Measurements from ENCODE around the gene SOD3.

SOD3 gene

GRCh38 chr4:24794916-24795665 lies at the start of gene SOD3:
Gene SOD3, plus strand, starts transcription at chr4:24795573. Its CDS starts 3,949 bp downstream, at chr4:24799522.
- DNase-seq (ENCODE audit: low read depth in 3 of 3), result no peak

- DNase-seq (ENCODE audit: low read depth in 3 of 3), result no peak
Observed at GRCh38 chr4:24747234-24747975, 48.0 kb upstream of the SOD3 start.

DNA sequence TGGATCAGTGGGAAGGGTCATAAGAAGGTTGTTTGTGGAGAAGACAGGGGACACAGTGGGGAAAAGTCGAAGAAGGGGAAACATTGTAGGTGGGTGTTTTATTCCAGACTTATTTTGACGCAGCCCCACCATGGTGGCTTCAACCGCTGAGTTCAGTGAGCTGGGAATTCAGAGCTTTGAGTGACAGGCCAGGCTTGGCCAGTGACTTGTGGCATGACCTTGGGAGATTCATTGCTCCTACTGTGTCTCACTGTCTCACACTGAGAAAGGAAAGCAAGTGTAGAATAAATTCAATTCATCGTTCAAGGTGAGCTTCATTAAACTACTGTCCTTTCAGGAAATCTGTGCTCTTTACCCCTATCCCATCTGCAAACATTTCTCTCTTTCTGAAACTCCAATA lies 47.4 kb upstream of the SOD3 start:
- DNase-seq (ENCODE audit: low read depth in 3 of 3), result no peak

DNA sequence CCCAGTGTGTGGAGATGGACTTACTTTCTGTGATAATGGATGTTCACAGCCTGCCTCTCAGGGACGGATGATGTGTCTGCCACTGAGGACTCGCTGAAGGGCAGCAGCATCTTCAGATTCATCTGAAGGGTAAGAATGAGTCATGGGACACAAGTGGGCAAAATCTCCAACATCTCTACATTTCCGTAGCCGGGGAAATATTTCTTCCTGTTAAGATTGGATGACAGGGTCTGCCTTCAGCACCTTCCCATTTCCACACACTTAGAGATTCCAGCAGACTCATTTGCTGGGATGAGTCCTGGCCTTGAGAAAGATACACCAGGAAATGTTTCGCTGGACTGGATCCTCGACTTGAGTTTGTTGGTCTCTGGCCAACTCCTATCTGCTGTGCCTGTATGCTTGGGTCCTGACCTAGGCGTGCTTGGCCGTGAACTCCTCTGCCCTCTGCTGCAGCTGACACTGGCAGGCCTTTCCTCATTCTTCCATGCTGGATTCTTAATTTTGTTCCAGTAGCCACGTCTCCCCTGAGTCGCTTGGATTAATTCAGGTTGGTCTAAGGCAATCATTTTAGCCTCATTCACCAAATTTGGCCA lies 46.5 kb upstream of the SOD3 start:
- no peak for DNase-seq (ENCODE audit: low read depth in 3 of 3)

GRCh38 chr4:24750106-24750505 lies 45.3 kb upstream of the SOD3 start:
- no peak for DNase-seq (ENCODE audit: low read depth in 3 of 3)

GRCh38 chr4:24751926-24752539 lies 43.3 kb upstream of the SOD3 start:
- DNase-seq (ENCODE audit: low read depth in 3 of 3), result no peak

- DNase-seq (ENCODE audit: low read depth in 3 of 3), result no peak
Observed at GRCh38 chr4:24753519-24753918, 41.9 kb upstream of the SOD3 start.

- DNase-seq (ENCODE audit: low read depth in 3 of 3), result no peak
Observed at GRCh38 chr4:24754571-24754970, 40.8 kb upstream of the SOD3 start.

GRCh38 chr4:24763631-24764297 lies 31.6 kb upstream of the SOD3 start:
- no peak for DNase-seq (ENCODE audit: low read depth in 3 of 3)

DNA sequence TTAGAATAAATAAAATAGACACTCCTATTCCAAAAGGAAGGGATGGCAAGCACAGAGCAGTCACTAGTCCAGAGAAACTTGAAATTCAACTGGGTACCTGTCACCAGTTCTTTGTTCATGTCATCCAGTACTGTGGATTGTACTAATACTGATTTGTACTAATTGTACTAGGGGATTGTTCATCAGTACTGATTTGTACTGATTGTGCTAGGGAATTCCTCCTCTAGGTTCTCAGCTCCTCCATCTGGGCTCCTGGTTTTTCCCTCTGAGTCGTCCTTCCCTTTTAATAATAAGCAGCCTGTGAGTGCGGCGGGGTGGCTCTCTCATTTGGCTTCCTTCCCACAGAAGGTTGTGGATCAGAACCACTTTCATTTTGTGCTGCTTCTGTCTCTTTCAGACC lies 31.0 kb upstream of the SOD3 start:
- DNase-seq (ENCODE audit: low read depth in 3 of 3), result no peak

DNA sequence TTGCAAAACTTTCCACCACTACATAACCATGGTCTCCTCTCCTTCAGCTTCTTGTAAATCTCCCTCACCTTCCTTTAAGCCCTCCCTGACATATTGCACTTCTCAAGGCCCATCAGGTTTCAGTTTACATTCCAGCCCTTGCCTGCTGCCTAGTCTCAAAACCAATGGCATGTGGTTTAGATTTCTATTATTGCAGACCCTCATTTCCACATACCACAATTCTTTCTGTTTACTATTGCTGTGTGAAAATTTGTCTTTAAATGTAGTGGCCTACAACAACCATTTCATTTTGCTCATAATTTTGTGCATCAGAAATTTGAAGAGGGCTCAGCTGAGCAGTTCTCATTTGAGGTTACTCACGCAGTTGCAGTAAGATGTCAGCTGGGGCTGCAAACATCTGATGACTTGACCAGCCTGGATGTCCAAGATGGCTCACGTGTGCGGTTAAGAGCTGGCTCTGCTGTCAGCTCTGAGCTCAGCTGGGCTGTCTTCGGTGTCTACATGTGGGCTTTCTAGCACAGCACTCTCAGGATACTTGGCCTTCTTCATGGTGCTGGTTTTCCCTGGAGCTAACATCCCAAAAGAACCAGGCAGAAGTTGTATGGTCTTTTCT lies 29.9 kb upstream of the SOD3 start:
- no peak for DNase-seq (ENCODE audit: low read depth in 3 of 3)

GRCh38 chr4:24768006-24768405 lies 27.4 kb upstream of the SOD3 start:
- DNase-seq (ENCODE audit: low read depth in 3 of 3), result no peak

DNA sequence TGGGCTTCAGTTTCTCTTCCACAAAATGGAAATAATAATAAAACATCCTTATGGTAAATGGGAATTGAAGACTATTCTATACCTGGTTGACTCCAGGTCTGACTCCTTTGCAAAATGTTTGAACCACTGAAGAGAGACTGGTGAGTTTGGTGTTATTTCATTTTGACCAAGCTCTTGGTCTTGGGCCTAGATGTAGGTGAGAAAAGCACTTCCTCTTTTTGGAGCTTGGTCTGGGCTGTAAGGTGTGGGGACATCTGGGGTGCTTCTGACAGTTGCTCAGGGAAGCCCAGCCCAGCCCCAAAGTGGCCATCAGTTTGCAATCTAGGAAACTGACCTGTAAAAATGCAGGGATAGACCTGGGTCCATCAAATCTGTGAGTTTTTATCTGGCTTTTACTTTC lies 26.8 kb upstream of the SOD3 start:
- DNase-seq (ENCODE audit: low read depth in 3 of 3), result no peak

DNA sequence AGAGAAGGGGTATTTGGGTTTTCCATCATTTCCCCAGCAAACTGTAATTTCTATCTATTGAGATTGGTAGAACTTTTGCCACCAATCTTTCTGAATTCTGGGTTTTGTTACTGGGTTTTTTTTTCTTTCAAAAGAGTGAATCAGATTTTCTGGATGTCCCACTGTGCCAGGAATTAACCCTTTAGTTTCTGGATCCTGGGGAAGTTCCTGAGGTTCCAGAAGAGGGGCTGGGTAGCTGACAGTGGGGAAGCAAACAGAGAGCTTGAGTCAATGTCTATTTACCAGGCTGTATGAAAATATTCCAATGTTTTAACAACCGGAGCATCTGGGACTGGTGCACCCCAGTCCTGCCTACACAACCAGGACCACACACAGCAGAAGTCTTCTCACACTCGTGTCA lies 25.8 kb upstream of the SOD3 start:
- DNase-seq (ENCODE audit: low read depth in 3 of 3), result no peak

DNA sequence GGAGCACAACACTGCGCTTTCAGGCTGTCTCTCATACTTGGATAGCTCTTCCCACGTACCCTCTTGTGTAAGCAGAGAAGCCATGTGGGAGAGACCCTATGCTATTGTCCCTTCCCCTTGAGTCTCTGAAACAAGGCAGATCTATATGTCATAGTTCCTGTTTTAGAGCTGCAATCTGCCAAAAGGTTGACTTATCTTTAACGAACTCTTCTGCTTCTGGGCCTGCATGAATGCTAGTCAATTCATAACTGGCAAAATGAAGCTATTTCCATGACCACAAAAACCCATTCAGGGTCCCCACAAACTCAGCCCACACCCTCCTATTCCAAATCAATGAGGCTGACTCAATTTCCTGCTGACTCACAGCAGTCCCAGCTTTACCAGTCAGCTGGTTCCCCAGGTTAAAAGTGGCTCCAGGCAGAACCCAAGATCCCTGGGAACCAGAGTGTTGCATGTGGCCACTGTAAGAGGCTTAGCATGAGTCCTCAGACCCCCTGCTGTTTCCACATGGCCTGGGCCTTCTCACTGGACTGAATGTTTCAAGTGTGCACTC lies 25.3 kb upstream of the SOD3 start:
- no peak for DNase-seq (ENCODE audit: low read depth in 3 of 3)

GRCh38 chr4:24770667-24771066 lies 24.7 kb upstream of the SOD3 start:
- no peak for DNase-seq (ENCODE audit: low read depth in 3 of 3)

DNA sequence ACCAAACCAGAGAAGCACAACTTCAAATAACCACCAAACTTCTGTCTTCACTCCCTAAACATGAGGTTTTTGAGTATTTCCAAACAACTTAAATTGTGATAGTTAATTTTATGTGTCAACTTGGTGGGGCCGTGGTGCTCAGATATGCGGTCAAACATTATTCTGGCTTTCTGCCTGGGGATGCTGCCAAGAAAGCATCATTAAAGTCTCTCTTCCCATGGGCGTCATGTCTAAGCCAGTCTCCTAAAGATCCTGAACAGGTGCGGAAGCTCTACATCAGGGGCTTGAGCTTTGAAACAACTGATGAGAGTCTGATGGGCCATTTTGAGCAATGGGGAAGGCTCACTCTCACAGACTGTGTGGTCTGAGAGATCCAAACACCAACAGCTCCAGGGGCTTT lies 24.1 kb upstream of the SOD3 start:
- no peak for DNase-seq (ENCODE audit: low read depth in 3 of 3)

DNA sequence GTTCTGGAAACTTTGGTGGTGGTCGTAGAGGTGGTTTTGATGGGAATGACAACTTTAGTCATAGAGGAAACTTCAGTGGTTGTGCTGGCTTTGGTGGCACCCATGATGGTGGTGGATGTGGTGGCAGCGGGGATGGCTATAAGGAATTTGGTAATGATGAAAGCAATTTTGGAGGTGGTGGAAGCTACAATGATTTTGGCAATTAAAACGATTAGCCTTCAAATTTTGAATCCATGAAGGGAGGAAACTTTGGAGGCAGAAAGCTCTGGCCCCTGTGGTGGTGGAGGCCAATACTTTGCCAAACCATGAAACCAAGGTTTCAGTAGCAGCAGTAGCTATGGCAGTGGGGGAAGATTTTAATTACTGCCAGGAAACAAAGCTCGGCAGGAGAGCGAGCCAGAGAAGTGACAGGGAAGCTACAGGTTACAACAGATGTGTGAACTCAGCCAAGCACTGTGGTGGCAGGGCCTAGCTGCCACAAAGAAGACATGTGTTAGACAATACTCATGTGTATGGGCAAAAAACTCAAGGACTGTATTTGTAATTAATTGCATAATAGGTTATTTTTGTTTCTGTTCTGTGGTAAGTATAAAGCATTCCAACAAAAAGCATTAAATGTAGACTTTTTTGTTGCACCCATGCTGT lies 23.2 kb upstream of the SOD3 start:
- DNase-seq (ENCODE audit: low read depth in 3 of 3), result no peak

DNA sequence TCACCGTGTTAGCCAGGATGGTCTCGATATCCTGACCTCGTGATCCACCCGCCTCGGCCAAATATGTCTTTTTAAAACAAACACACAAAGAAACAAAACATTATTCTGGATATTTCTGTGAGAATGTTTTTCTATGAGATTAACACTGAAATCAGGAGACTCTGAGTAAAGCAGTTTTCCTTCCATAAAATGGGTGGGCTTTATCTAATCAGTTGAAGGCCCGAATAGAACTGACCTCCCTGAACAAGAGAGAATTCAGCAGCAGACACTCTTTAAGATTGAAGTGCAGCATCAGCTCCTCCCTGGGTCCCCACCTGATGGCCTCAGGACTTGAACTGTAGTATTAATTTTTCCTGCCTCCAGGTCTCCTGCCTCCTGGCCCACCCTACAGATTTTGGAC lies 22.4 kb upstream of the SOD3 start:
- no peak for DNase-seq (ENCODE audit: low read depth in 3 of 3)

- no peak for DNase-seq (ENCODE audit: low read depth in 3 of 3)
Observed at GRCh38 chr4:24774452-24774851, 20.9 kb upstream of the SOD3 start.

All from stimulated activated CD4-positive, alpha-beta T cell treated with anti-CD3 and anti-CD28 coated beads, TNF-alpha, amount 100 ng/mL, for 48 hours (primary cell).